GM12872 (cell line): ENCODE measurements around the gene NADSYN1.

ENCODE experiments used
- CTCF ChIP-seq: IDR thresholded peaks from 3 replicates; pipeline ENCODE4 v1.5.1; 2011; ENCODE audit warnings: low read depth, mild to moderate bottlenecking, low read length, moderate library complexity; ENCODE audit not compliant: insufficient read depth

The NADSYN1 gene

DNA sequence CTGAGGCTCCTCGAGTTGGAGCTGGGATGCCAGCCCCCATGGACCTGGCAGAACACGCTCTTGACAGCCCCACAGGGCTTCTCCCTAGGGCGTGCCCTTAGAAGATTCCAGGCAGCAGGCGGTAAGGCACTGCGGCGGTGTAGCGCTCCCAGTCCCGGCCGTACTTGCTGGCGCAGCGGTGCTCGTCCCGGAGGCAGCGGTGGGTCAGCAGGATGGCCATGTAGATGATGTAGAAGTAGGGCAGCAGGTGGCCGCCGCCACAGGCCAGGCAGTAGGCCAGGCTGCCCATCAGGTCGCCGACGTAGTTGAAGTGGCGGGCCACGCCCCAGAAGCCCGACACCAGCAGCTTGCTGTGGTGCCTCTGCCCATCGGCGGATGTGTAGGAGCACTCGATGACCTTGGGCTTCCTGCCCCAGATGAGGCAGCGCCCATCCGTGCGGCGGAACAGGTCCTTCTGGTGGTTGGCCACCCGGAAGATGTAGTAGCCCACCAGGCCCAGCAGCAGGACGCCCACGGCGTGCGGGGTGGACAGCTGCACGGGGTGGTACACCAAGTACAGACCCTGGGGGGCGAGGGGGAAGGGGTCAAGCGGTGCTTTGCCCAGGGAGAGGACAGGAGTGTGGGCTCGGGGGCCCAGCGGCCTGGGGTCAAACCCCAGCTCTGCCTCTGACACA lies 17.6 kb upstream of the NADSYN1 start:
- no peak for TF ChIP-seq CTCF

GRCh38 chr11:71436861-71437260 lies 16.1 kb upstream of the NADSYN1 start:
- no peak for TF ChIP-seq CTCF

DNA sequence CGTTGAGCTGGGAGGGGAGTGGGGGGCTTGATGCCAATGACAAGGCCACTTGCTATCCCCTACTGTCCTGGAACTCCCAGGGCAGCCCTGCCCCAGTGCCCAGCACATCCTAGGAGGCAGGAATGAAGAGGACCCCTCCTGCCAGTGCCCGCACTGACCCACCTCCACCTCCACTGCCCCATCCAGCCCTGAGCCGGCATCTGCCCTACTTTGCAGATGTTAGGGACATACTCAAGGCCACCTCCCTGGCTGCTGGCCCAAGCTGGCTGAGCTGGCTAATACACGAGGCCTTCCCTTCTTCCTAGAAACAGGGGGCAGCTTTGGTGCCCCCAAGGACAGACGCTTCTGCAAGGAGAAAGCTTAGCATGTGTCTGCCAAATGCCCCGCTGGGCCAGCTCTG lies 15.6 kb upstream of the NADSYN1 start:
- no peak for TF ChIP-seq CTCF

DNA sequence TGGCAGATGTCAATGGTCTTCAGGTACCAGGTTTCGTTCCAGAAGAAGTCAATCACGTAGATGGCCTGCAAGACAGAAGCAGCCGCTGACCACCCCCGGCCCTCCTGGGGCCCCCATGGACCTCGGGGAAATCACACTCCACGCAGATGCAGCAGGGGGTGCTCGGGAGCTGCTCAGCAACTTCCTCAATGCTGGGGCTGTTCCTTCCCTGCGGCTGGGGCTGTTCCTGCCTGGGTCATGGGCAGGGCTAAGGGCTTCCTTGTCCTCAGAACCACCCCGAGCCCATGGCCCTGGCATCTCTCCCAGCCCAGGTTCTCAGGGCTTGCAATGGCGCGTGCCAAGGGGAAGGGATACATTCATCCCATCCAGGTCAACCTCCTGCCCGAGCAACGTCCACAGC lies 15.1 kb upstream of the NADSYN1 start:
- no peak for TF ChIP-seq CTCF

DNA sequence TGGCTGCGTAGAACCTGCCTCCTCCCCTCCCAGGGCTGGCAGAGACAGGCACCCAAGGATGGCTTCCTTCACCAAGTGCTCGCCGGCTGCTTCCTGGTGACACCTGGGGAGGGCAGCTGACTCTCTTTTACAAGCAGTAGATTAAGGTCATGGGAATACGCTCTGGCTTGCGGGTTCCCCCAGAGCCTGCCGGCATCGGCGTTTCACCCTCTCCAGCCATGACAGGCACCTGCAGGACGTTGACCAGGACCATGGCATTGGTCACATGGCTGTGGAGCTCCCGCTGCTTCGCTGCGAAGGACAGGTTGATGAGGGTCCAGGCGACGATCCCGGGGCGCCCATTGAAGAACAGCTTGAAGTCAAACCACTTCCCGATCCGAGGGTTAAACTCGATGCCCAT lies 14.4 kb upstream of the NADSYN1 start:
- no peak for TF ChIP-seq CTCF

DNA sequence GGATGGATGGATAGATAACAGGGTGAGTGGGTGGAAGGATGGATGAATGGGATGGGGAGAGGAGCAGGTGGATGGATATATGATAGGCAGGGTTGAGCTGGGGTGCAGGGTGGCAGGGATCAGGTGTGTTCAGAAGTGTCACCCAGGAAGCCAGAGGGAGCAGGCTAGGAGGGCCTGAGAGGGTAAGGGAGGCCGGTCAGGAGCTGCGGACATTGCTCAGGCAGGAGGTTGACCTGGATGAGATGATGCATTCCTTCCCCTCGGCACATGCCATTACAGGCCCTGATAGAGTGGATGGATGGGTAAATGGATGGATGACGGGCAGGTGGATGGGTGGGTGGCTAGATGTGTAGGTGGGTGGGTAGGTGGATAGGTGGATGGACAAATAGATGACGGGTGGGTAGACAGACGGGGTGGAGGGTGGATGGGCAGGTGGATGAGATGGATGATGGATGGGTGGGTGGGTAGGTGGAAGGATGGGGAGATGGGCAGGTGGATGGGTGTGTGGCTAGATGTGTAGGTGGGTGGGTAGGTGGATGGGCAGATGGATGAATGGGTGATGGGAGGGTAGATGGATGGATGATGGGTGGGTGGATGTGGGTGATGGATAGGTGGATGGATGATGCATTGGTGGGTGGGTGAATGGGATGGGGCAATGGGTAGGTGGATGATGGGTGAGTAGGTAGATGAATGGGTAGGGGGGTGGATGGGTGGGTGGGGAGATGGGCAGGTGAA lies 12.8 kb upstream of the NADSYN1 start:
- TF ChIP-seq CTCF, result no peak

- no peak for TF ChIP-seq CTCF
Measured at GRCh38 chr11:71441251-71441650, 11.8 kb upstream of the NADSYN1 start.
